GM21515 (cell line): ENCODE data around the gene TRAPPC6A.

Source experiments
- ATAC-seq: cut with Tn5 transposase; IDR thresholded peaks from one replicate; pipeline ENCODE4 v1.9.1; 2021; ENCODE audit not compliant: unreplicated experiment

The TRAPPC6A gene

GRCh38 chr19:45163751-45164460 lies 14.1 kb downstream of the TRAPPC6A start:
- no peak for ATAC-seq

- no peak for ATAC-seq
Measured at GRCh38 chr19:45163156-45163555, 14.9 kb downstream of the TRAPPC6A start.

GRCh38 chr19:45162608-45163143 lies 15.4 kb downstream of the TRAPPC6A start:
- ATAC-seq: no peak

GRCh38 chr19:45161738-45162607 lies 16.1 kb downstream of the TRAPPC6A start:
- ATAC-seq: no peak

GRCh38 chr19:45160870-45161737 lies 16.9 kb downstream of the TRAPPC6A start, which contains the start of gene NKPD1:
Gene NKPD1, minus strand, starts transcription at chr19:45160982. Its CDS starts 832 bp downstream, at chr19:45160150.
- ATAC-seq: no peak

- no peak for ATAC-seq
Measured at GRCh38 chr19:45159971-45160324, 18.1 kb downstream of the TRAPPC6A start.

GRCh38 chr19:45159210-45159970 lies 18.6 kb downstream of the TRAPPC6A start:
- ATAC-seq: no peak

- no peak for ATAC-seq
Measured at GRCh38 chr19:45158503-45159209, 19.4 kb downstream of the TRAPPC6A start.

- no peak for ATAC-seq
Measured at GRCh38 chr19:45156751-45157150, 21.3 kb downstream of the TRAPPC6A start.

GRCh38 chr19:45156011-45156630 lies 21.9 kb downstream of the TRAPPC6A start:
- ATAC-seq: no peak

GRCh38 chr19:45154064-45154827 lies 23.8 kb downstream of the TRAPPC6A start:
- ATAC-seq: no peak

- no peak for ATAC-seq
Measured at GRCh38 chr19:45153339-45154063, 24.5 kb downstream of the TRAPPC6A start.

GRCh38 chr19:45152504-45153338 lies 25.3 kb downstream of the TRAPPC6A start:
- ATAC-seq: no peak

GRCh38 chr19:45151821-45152503 lies 26.1 kb downstream of the TRAPPC6A start:
- no peak for ATAC-seq

- no peak for ATAC-seq
Measured at GRCh38 chr19:45151320-45151719, 26.7 kb downstream of the TRAPPC6A start.

- ATAC-seq: no peak
Measured at GRCh38 chr19:45150751-45151281, 27.2 kb downstream of the TRAPPC6A start.
